Measurements from ENCODE around the gene DBI.

- TF ChIP-seq ZNF720 (CRISPR knock-in tag; IDR thresholded peaks at IDR 0.05) (no peak), POLR2A (IDR thresholded peaks at IDR 0.05; ENCODE audit: insufficient read depth in 1 of 2, low read depth in 2 of 2, low read length in 2 of 2) (no peak), CREM (IDR thresholded peaks at IDR 0.05) (no peak), CREM (CRISPR knock-in tag; IDR thresholded peaks at IDR 0.05) (no peak), TSC22D2 (CRISPR knock-in tag; IDR thresholded peaks at IDR 0.05; ENCODE audit: borderline replicate concordance) (no peak), PPARG (CRISPR knock-in tag; conservative IDR thresholded peaks at IDR 0.05) (no peak), SNRNP70 (IDR thresholded peaks at IDR 0.05; ENCODE audit: low read depth, low read length) (no peak), CTCF (CRISPR knock-in tag; IDR thresholded peaks at IDR 0.05) (no peak), ZFP36L1 (CRISPR knock-in tag; IDR thresholded peaks at IDR 0.05) (no peak), NCOA2 (CRISPR knock-in tag; IDR thresholded peaks at IDR 0.05) (no peak), YY1 (IDR thresholded peaks at IDR 0.05; ENCODE audit: insufficient read depth, insufficient replicate concordance, low read depth, low read length) (no peak), ZNF10 (CRISPR knock-in tag; IDR thresholded peaks at IDR 0.05; ENCODE audit: borderline replicate concordance, low read depth) (no peak), RAD21 (CRISPR knock-in tag; IDR thresholded peaks at IDR 0.05) (no peak), RNF2 (conservative IDR thresholded peaks at IDR 0.05; ENCODE audit: low read depth) (no peak), PHF5A (CRISPR knock-in tag; IDR thresholded peaks at IDR 0.05; ENCODE audit: low read depth, unreplicated experiment) (no peak)
Measured at GRCh38 chr2:119349289-119349688, 17.5 kb upstream of the DBI start.

Data from HepG2 (cell line).